Loucy (cell line): Measurements from ENCODE around the gene NPTX1.

Source experiments
- H2AFZ ChIP-seq: fragments of 200-600 bp; sonication (generic); 2 replicates; pipeline ENCODE4 v1.6.0; 2016; ENCODE audit warnings: antibody characterized with exemption, mild to moderate bottlenecking, low read length, moderate library complexity
- H3F3A ChIP-seq: fragments of 200-600 bp; 2 replicates; pipeline ENCODE4 v1.6.0; 2016; ENCODE audit warnings: antibody characterized with exemption, low read depth, mild to moderate bottlenecking
- H3K27me3 ChIP-seq: fragments of 200-600 bp; sonication (generic); 2 replicates; pipeline ENCODE4 v1.6.1; 2014; ENCODE audit warnings: low read length, mild to moderate bottlenecking; ENCODE audit not compliant: insufficient read depth, poor library complexity, severe bottlenecking
- H3K36me3 ChIP-seq: fragments of 200-600 bp; sonication (generic); 2 replicates; pipeline ENCODE4 v1.6.1; 2016; ENCODE audit warnings: low read length; ENCODE audit not compliant: insufficient read depth
- H3K4me1 ChIP-seq: fragments of 200-600 bp; sonication (generic); 2 replicates; pipeline ENCODE4 v1.5.1; 2014; ENCODE audit warnings: low read length, mild to moderate bottlenecking; ENCODE audit not compliant: insufficient read depth, poor library complexity, severe bottlenecking
- H3K4me2 ChIP-seq: fragments of 200-600 bp; sonication (generic); 2 replicates; pipeline ENCODE4 v1.6.0; 2014; ENCODE audit warnings: antibody characterized with exemption, low read length, low read depth, mild to moderate bottlenecking; ENCODE audit not compliant: poor library complexity, severe bottlenecking
- H3K4me3 ChIP-seq: fragments of 200-600 bp; sonication (generic); 2 replicates; pipeline ENCODE4 v1.5.1; 2014; ENCODE audit warnings: low read length, mild to moderate bottlenecking, mixed read lengths; ENCODE audit not compliant: poor library complexity, severe bottlenecking
- H3K79me2 ChIP-seq: fragments of 200-600 bp; sonication (generic); 2 replicates; pipeline ENCODE4 v1.6.1; 2014; ENCODE audit warnings: low read length; ENCODE audit not compliant: insufficient read depth
- H3K9ac ChIP-seq: fragments of 200-600 bp; sonication (generic); 2 replicates; pipeline ENCODE4 v1.6.0; 2014; ENCODE audit warnings: mild to moderate bottlenecking, low read depth, low read length, moderate library complexity; ENCODE audit not compliant: poor library complexity, severe bottlenecking
- H3K9me2 ChIP-seq: fragments of 200-600 bp; sonication (generic); replicated peaks from 2 replicates; pipeline ENCODE4 v1.6.1; 2016; ENCODE audit warnings: low read depth, low read length, mixed read lengths
- H3K9me3 ChIP-seq: fragments of 200-600 bp; sonication (generic); 2 replicates; pipeline ENCODE4 v1.6.1; 2014; ENCODE audit warnings: mild to moderate bottlenecking, antibody characterized with exemption, low read length, low read depth; ENCODE audit not compliant: insufficient read depth
- H4K20me1 ChIP-seq: fragments of 200-600 bp; sonication (generic); 2 replicates; pipeline ENCODE4 v1.6.0; 2014; ENCODE audit warnings: antibody characterized with exemption, low read length, mild to moderate bottlenecking; ENCODE audit not compliant: insufficient read depth, poor library complexity, severe bottlenecking
- CTCF ChIP-seq: fragments of 200-600 bp; sonication (generic); conservative IDR thresholded peaks from 2 replicates; pipeline ENCODE4 v1.5.1; 2014; ENCODE audit warnings: mild to moderate bottlenecking, antibody characterized with exemption, low read length
- EZH2phosphoT487 ChIP-seq: fragments of 200-600 bp; IDR thresholded peaks from 2 replicates; pipeline ENCODE4 v1.6.1; 2018; ENCODE audit warnings: antibody characterized with exemption, mild to moderate bottlenecking, moderate library complexity, borderline replicate concordance

The NPTX1 gene

DNA sequence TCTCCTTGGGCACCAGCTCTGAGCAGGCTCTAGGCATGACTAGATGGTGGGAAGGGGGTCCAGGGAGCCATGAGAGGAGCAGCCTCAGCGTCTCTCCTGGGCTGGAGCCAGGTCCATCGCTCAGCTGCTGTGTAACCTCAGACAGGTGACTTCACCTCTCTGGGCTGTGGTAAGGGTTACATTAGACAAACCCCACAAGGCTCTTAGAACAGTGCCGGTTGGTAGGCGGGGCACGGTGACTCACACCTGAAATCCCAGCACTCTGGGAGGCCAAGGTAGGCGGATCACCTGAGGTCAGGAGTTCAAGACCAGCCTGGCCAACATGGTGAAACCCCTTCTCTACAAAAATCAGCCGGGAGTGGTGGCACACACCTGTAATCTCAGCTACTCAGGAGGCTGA is 18.1 kb upstream of the NPTX1 start:
- H3K4me1 ChIP-seq = no peaks in the 10 kb centered on the region
- no peaks in the 10 kb centered on the region for H3K79me2 ChIP-seq
- no peak overlapping the region for H3K9ac ChIP-seq
- no peaks in the 10 kb centered on the region for H4K20me1 ChIP-seq
- no peak overlapping the region for H3K4me3 ChIP-seq
- no peaks in the 10 kb centered on the region for H3K36me3 ChIP-seq
- no peaks in the 10 kb centered on the region for H3K27me3 ChIP-seq
- no peak overlapping the region for H2AFZ ChIP-seq
- no peaks in the 10 kb centered on the region for H3K9me2 ChIP-seq
- H3K4me2 ChIP-seq = no peak overlapping the region
- H3F3A ChIP-seq = no peaks in the 10 kb centered on the region
- TF ChIP-seq EZH2phosphoT487 = no peak
- no peak for TF ChIP-seq CTCF
- H3K9me3 ChIP-seq = no peaks in the 10 kb centered on the region

GRCh38 chr17:80492343-80493136 is 16.1 kb upstream of the NPTX1 start:
- no peaks in the 10 kb centered on the region for H4K20me1 ChIP-seq
- H3F3A ChIP-seq = no peaks in the 10 kb centered on the region
- no peaks in the 10 kb centered on the region for H3K9me2 ChIP-seq
- no peaks in the 10 kb centered on the region for H3K27me3 ChIP-seq
- no peaks in the 10 kb centered on the region for H3K4me1 ChIP-seq
- no peaks in the 10 kb centered on the region for H3K79me2 ChIP-seq
- H3K36me3 ChIP-seq = no peaks in the 10 kb centered on the region
- TF ChIP-seq EZH2phosphoT487 = no peak
- TF ChIP-seq CTCF = no peak
- H3K4me3 ChIP-seq = no peak overlapping the region
- no peak overlapping the region for H3K4me2 ChIP-seq
- no peaks in the 10 kb centered on the region for H3K9me3 ChIP-seq
- H2AFZ ChIP-seq = no peak overlapping the region
- H3K9ac ChIP-seq = no peak overlapping the region

DNA sequence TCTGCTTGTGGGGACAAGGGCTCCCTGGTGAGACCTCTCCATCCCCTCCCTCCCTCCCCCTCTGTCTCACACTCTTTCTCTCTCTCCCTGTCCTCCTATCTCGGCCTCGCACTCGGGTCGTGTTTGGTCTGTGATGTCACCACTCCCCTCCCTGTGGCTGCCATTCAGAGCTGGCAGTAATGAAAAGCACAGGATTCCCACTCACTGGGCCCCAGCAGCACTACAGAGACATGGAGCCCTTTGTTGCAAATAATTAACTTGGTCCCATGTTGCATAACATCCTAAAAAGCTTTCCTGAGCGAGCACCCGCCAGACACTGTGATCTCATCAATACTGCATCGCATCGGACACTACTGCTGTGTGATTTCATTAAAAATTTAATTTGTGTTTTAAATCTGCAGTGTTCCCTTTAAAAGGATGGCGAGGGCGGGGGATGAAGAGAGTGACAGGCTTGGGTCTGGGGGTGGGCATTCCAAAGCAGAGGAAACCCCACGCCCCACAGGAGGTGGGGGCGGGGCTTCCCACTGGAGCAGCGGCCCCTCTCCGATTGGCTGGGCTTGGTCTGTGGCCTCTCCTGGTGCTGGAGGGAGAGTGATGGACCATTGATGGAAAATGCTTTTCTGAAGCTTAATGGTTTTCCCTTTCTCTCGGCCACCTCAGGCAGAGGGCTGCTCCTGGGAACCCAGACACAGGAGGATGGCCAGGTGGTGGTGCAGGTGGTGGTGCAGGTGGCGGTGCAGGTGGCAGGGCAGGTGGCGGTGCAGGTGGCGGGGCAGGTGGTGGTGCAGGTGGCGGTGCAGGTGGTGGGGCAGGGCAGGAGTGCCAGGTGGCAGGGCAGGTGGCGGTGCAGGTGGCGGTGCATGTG is 15.3 kb upstream of the NPTX1 start:
- H3K4me3 ChIP-seq = no peak overlapping the region
- H2AFZ ChIP-seq = no peak overlapping the region
- no peaks in the 10 kb centered on the region for H3K4me1 ChIP-seq
- no peaks in the 10 kb centered on the region for H3K27me3 ChIP-seq
- no peaks in the 10 kb centered on the region for H3K79me2 ChIP-seq
- no peak for TF ChIP-seq CTCF
- TF ChIP-seq EZH2phosphoT487 = no peak
- H4K20me1 ChIP-seq = no peaks in the 10 kb centered on the region
- H3K9me3 ChIP-seq = no peaks in the 10 kb centered on the region
- no peaks in the 10 kb centered on the region for H3K36me3 ChIP-seq
- no peaks in the 10 kb centered on the region for H3F3A ChIP-seq
- no peaks in the 10 kb centered on the region for H3K9me2 ChIP-seq
- H3K9ac ChIP-seq = no peak overlapping the region
- H3K4me2 ChIP-seq = no peak overlapping the region
